NT2/D1 (cell line): ENCODE data around the gene RHOH.

ENCODE experiments used
- YY1 ChIP-seq: IDR thresholded peaks from 2 replicates; pipeline ENCODE4 v1.6.1; 2011; ENCODE audit not compliant: insufficient read length, insufficient read depth
- ZNF274 ChIP-seq: IDR thresholded peaks from 2 replicates; pipeline ENCODE4 v1.6.1; 2011; ENCODE audit warnings: mild to moderate bottlenecking, low read depth, low read length

GRCh38 chr4:40196272-40196671, 559 bp upstream of the RHOH start:
- no peak for TF ChIP-seq YY1
- TF ChIP-seq ZNF274 = no peak
